Measurements from ENCODE around the gene STOX2.

DNA sequence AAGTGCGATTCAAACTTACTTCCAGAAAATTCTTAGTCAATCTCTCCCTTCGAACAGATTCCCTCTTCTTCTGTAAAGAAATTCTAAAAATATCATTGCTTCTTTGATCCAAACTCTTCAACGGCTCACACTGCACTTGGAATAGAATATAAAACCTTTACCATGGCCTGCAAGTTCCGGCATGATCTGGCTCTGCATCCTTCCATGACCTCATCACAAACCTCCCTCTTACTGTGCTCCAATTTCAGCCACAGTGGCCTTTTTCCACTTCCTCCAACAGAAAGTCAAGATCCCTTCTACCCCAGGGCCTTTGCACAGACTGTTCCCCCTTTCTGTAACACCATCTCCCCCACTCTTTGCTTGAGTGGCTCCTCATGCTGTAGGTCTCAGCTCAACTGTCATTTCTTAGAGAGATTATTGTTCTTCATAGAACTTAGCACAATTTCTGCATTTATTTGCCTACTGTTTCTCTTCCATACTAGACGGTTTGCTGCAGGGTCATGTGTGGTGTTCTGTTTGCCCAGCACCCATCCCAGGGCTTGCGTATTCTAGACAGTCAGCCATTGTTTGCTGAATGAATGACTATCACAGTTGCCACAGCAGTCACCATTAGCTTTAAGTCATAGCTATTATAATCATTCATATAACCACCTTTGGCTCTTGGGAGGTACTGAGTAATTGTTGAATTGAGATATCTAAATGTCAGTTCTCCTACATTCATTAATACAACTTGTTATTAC lies 1.9 kb upstream of the STOX2 start:
- TF ChIP-seq, protein P1, sequence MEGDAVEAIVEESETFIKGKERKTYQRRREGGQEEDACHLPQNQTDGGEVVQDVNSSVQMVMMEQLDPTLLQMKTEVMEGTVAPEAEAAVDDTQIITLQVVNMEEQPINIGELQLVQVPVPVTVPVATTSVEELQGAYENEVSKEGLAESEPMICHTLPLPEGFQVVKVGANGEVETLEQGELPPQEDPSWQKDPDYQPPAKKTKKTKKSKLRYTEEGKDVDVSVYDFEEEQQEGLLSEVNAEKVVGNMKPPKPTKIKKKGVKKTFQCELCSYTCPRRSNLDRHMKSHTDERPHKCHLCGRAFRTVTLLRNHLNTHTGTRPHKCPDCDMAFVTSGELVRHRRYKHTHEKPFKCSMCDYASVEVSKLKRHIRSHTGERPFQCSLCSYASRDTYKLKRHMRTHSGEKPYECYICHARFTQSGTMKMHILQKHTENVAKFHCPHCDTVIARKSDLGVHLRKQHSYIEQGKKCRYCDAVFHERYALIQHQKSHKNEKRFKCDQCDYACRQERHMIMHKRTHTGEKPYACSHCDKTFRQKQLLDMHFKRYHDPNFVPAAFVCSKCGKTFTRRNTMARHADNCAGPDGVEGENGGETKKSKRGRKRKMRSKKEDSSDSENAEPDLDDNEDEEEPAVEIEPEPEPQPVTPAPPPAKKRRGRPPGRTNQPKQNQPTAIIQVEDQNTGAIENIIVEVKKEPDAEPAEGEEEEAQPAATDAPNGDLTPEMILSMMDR (IDR thresholded peaks at IDR 0.05; ENCODE audit: poor library complexity): no peak
- TF ChIP-seq EZH2 (IDR thresholded peaks at IDR 0.05; ENCODE audit: borderline replicate concordance): no peak
